22Rv1 (cell line): ENCODE measurements around the gene ICE1.
"Not testable (repeated sequence)": the region's sequence is repeated elsewhere in the genome, so short reads cannot be mapped to it uniquely, and the experiment has no call there.

Experiments used
- H3K27ac ChIP-seq: fragments of 450-650 bp; 2 replicates; pipeline ENCODE4 v1.5.1; 2017
- CTCF ChIP-seq: fragments of 450-650 bp; IDR thresholded peaks from 2 replicates; pipeline ENCODE4 v1.5.1; 2017; ENCODE audit warnings: mild to moderate bottlenecking
- ZFX ChIP-seq: fragments of 450-650 bp; IDR thresholded peaks from 2 replicates; pipeline ENCODE4 v1.6.1; 2017; ENCODE audit warnings: antibody characterized with exemption, borderline replicate concordance

ICE1 gene

GRCh38 chr5:5405441-5405840, 17.0 kb upstream of the ICE1 start:
- TF ChIP-seq ZFX (no peak), CTCF (no peak)

GRCh38 chr5:5407924-5408323, 14.6 kb upstream of the ICE1 start:
- TF ChIP-seq CTCF = no peak
- TF ChIP-seq ZFX = no peak
- H3K27ac ChIP-seq = no peak overlapping the region

More at GRCh38 chr5:5405441-5405840, 17.0 kb upstream of the ICE1 start:
- H3K27ac ChIP-seq = no peak overlapping the region

GRCh38 chr5:5409151-5409810, 13.2 kb upstream of the ICE1 start:
- H3K27ac ChIP-seq = no peak overlapping the region
- no peak for TF ChIP-seq ZFX
- no peak for TF ChIP-seq CTCF

- not testable (repeated sequence) for H3K27ac ChIP-seq
Observed at GRCh38 chr5:5413856-5414255, 8.6 kb upstream of the ICE1 start.

GRCh38 chr5:5414999-5415398, 7.5 kb upstream of the ICE1 start:
- TF ChIP-seq CTCF (no peak), ZFX (no peak)
- H3K27ac ChIP-seq = no peak overlapping the region

GRCh38 chr5:5416733-5417132, 5.7 kb upstream of the ICE1 start:
- TF ChIP-seq ZFX = no peak
- no peak for TF ChIP-seq CTCF
- H3K27ac ChIP-seq = no peak overlapping the region

- H3K27ac ChIP-seq = no peak overlapping the region
- TF ChIP-seq CTCF (no peak), ZFX (no peak)
Observed at GRCh38 chr5:5418006-5418405, 4.5 kb upstream of the ICE1 start.

- H3K27ac ChIP-seq = no peak overlapping the region
- TF ChIP-seq CTCF (no peak), ZFX (no peak)
Observed at GRCh38 chr5:5418764-5419163, 3.7 kb upstream of the ICE1 start.
